ENCODE measurements around the gene OSBPL10.

Gene OSBPL10

GRCh38 chr3:31776016-31776415, 205.0 kb downstream of the OSBPL10 start:
- Histone ChIP-seq H3K4me1 (ENCODE audit: insufficient read depth, low read length, severe bottlenecking) (peaks cover 46% of the 10 kb centered on the region), H3K4me3 (ENCODE audit: low read depth, low read length, poor library complexity, severe bottlenecking) (no peak overlapping the region), H2AFZ (ENCODE audit: low read length) (no peak overlapping the region), H3K4me2 (ENCODE audit: low read length) (no peak overlapping the region), H3F3A (ENCODE audit: insufficient read depth, low read length) (no peaks in the 10 kb centered on the region), H3K27me3 (ENCODE audit: insufficient read depth, low read length) (no peaks in the 10 kb centered on the region), H3K9me3 (ENCODE audit: low read length) (no peaks in the 10 kb centered on the region), H3K36me3 (ENCODE audit: insufficient read depth, low read length) (peaks cover 11% of the 10 kb centered on the region), H3K27ac (ENCODE audit: low read depth, low read length, poor library complexity, severe bottlenecking) (no peak overlapping the region), H4K20me1 (ENCODE audit: insufficient read depth, low read length) (no peaks in the 10 kb centered on the region), H3K9me2 (ENCODE audit: low read depth, low read length) (no peaks in the 10 kb centered on the region), H3K79me2 (ENCODE audit: insufficient read depth, low read length) (peaks cover 18% of the 10 kb centered on the region; the same call in 1 of the 2 replicates), H3K9ac (ENCODE audit: low read length) (no peak overlapping the region)
- TF ChIP-seq EZH2 (IDR thresholded peaks at IDR 0.05; ENCODE audit: borderline replicate concordance, low read length) = no peak
- TF ChIP-seq, protein P1, sequence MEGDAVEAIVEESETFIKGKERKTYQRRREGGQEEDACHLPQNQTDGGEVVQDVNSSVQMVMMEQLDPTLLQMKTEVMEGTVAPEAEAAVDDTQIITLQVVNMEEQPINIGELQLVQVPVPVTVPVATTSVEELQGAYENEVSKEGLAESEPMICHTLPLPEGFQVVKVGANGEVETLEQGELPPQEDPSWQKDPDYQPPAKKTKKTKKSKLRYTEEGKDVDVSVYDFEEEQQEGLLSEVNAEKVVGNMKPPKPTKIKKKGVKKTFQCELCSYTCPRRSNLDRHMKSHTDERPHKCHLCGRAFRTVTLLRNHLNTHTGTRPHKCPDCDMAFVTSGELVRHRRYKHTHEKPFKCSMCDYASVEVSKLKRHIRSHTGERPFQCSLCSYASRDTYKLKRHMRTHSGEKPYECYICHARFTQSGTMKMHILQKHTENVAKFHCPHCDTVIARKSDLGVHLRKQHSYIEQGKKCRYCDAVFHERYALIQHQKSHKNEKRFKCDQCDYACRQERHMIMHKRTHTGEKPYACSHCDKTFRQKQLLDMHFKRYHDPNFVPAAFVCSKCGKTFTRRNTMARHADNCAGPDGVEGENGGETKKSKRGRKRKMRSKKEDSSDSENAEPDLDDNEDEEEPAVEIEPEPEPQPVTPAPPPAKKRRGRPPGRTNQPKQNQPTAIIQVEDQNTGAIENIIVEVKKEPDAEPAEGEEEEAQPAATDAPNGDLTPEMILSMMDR (IDR thresholded peaks at IDR 0.05; ENCODE audit: low read length) = no peak

DNA sequence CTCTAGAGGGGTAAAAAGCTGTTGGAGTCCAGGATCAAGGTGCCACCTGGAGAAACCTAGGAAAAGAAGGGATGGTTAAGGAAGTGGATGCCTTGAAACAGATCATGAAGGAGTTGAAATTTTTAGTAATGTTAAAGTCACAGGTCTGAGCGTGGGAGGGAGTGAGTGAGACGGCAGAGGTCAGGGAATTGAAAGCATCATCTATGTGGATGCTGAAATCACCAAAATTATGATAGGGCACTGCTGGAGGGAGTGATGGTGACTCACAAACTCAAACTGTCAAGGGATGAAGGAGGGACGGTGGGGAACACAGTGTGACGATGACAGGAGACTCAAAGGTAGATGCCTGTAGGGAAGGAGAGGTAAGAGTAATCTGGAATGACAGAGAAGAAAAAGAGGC, 205.7 kb downstream of the OSBPL10 start:
- no peaks in the 10 kb centered on the region for H3K27me3 ChIP-seq (ENCODE audit: insufficient read depth, low read length)
- H4K20me1 ChIP-seq (ENCODE audit: insufficient read depth, low read length) = no peaks in the 10 kb centered on the region
- H3K9me3 ChIP-seq (ENCODE audit: low read length) = no peaks in the 10 kb centered on the region
- no peak overlapping the region for H3K9ac ChIP-seq (ENCODE audit: low read length)
- peaks cover 11% of the 10 kb centered on the region for H3K36me3 ChIP-seq (ENCODE audit: insufficient read depth, low read length)
- no peaks in the 10 kb centered on the region for H3F3A ChIP-seq (ENCODE audit: insufficient read depth, low read length)
- 0 out of 2 replicates have a peak, but pooled peaks cover 13% of the 10 kb centered on the region for H3K79me2 ChIP-seq (ENCODE audit: insufficient read depth, low read length)
- H2AFZ ChIP-seq (ENCODE audit: low read length) = no peak overlapping the region
- no peaks in the 10 kb centered on the region for H3K9me2 ChIP-seq (ENCODE audit: low read depth, low read length)
- H3K4me2 ChIP-seq (ENCODE audit: low read length) = no peak overlapping the region
- no peak overlapping the region for H3K27ac ChIP-seq (ENCODE audit: low read depth, low read length, poor library complexity, severe bottlenecking)
- peaks cover 46% of the 10 kb centered on the region for H3K4me1 ChIP-seq (ENCODE audit: insufficient read depth, low read length, severe bottlenecking)
- H3K4me3 ChIP-seq (ENCODE audit: low read depth, low read length, poor library complexity, severe bottlenecking) = no peak overlapping the region
- TF ChIP-seq EZH2 (IDR thresholded peaks at IDR 0.05; ENCODE audit: borderline replicate concordance, low read length) = no peak
- TF ChIP-seq, protein P1 (IDR thresholded peaks at IDR 0.05; ENCODE audit: low read length) = no peak

DNA sequence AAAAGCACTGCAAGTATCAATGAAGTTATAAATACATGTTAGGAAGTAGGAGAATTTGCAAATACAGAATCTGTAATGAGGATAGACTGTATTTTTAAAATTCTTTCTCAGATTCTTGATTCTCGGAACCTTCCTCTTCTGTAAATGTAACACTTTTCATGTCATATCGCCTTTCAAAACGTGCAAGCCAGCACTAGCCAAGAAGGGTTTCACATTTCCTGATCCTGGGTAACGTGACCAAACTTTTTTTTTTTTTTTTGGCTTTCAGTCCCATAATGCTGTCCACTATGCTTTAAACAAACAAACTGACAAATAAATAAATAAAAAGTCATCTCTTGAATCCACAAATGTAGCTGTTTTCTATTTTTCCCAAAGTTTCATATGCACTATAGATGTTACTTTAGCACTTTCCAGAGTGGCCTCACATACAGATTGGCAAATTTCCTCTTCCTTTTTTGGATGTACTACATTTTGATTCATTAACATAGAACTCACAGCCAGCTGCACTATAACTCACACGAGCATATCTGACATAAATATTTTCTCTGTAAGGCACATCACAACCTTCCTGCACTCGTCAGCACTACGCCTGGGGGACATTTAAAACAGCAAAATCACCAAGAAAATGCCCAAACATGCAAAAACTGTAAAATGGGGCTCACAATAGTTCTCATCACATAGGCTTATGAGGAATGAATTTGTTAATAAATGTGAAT, 208.1 kb downstream of the OSBPL10 start:
- H3K9ac ChIP-seq (ENCODE audit: low read length) = no peak overlapping the region
- H3K4me1 ChIP-seq (ENCODE audit: insufficient read depth, low read length, severe bottlenecking) = peaks cover 34% of the 10 kb centered on the region
- H4K20me1 ChIP-seq (ENCODE audit: insufficient read depth, low read length) = no peaks in the 10 kb centered on the region
- peak overlapping the region; percentile 35 for H3K27ac ChIP-seq (ENCODE audit: low read depth, low read length, poor library complexity, severe bottlenecking)
- no peaks in the 10 kb centered on the region for H3K9me2 ChIP-seq (ENCODE audit: low read depth, low read length)
- H3K79me2 ChIP-seq (ENCODE audit: insufficient read depth, low read length) = 0 out of 2 replicates have a peak, but pooled peaks cover 10% of the 10 kb centered on the region
- no peak overlapping the region for H3K4me2 ChIP-seq (ENCODE audit: low read length)
- no peak for TF ChIP-seq EZH2 (IDR thresholded peaks at IDR 0.05; ENCODE audit: borderline replicate concordance, low read length)
- TF ChIP-seq, protein P1 (IDR thresholded peaks at IDR 0.05; ENCODE audit: low read length) = no peak
- H2AFZ ChIP-seq (ENCODE audit: low read length) = no peak overlapping the region
- no peaks in the 10 kb centered on the region for H3K9me3 ChIP-seq (ENCODE audit: low read length)
- no peaks in the 10 kb centered on the region for H3F3A ChIP-seq (ENCODE audit: insufficient read depth, low read length)
- no peak overlapping the region for H3K4me3 ChIP-seq (ENCODE audit: low read depth, low read length, poor library complexity, severe bottlenecking)
- H3K27me3 ChIP-seq (ENCODE audit: insufficient read depth, low read length) = no peaks in the 10 kb centered on the region
- H3K36me3 ChIP-seq (ENCODE audit: insufficient read depth, low read length) = peaks cover 11% of the 10 kb centered on the region; the same call in 1 of the 2 replicates

Measured in OCI-LY1 (cell line).